GM18499 (cell line): ENCODE measurements around the gene TTC38.
"Not testable (repeated sequence)": the region's sequence is repeated elsewhere in the genome, so short reads cannot be mapped to it uniquely, and the experiment has no call there.

Experiments
- ATAC-seq: cut with Tn5 transposase; IDR thresholded peaks from one replicate; pipeline ENCODE4 v1.9.1; 2021; ENCODE audit warnings: moderate number of reproducible peaks; ENCODE audit not compliant: insufficient read depth, unreplicated experiment

The TTC38 gene

DNA sequence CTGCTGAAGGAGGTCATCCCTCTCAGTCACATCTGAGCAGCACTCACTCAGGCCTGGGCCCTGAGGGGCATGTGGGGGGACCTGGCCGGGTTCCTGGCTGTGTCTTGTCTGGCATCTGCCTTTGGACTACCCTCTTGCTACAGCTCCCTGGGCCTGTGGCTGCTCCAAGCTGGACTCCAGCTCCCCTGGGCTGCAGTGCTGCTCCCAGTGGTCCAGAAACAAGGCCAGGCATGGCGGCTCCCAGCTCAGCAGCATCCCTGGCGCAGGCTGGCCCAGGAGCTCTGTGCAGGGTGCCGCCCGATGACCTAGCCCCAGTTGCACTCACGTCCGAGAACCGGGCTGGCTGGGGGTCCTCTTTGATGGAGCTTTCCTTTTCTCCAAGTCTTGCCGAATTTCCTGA is 23.0 kb upstream of the TTC38 start:
- ATAC-seq = no peak

DNA sequence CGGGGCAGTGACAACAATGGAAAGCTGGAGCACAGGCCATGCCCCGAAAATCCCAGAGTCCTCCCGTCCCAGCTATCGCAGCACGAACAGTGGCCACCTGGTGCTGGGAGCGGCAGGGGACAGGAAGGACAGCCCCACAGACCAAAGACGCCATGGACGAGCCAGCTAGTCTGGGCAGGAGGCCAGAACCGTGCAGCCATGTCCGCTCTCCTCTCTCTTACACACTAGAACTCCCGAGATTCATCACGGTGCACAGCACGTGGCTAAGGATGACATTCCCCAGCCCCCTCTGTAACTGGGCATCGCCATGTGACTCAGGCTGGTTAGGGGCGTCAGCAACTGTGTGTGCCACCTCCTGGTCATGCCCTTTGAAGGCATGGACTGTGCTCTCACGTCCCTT is 22.3 kb upstream of the TTC38 start:
- ATAC-seq = no peak

DNA sequence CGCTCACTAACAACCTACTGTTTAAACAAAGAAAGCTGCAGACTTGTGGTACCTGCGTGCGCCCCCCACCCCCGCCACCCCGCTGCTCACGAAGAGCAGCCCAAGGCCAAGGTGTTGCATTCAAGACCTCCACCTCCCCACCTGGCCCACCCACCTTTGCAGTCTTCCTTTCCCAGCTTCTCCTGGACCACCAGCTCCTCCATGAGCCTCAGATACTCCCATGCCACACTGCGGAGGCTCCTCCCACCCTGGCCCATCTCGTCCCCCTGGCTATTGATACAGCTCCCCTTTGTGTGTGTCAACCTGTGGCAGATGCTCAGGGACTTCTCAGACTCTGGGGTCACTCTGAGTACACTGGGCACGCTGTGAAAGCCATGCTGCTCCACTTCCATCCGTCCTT is 21.6 kb upstream of the TTC38 start:
- no peak for ATAC-seq

DNA sequence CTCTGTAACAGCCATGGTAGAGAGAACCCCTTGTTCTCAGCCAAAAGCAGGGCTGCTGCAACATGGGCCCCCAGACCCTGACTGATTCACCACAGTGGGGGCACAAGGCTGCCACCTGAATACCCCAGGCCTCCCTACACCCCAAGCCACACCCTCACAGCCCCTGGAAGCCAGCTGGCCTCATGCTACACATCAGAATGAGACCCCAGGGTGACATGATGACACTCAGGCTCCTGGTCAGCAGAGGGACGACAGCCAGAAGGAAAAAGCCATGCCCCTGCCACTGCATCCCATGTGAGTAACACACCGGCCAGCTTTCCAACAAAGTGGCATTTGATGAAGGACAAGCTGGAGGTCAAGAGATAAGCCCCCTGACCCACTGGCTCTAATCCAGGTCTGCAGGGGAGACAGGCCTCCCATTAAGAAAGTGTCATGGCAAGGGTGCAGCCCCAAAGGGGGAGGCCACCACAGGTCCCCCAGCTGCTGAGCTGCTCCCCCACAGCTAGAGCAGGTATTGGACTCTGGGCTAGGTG is 20.3 kb upstream of the TTC38 start:
- no peak for ATAC-seq

DNA sequence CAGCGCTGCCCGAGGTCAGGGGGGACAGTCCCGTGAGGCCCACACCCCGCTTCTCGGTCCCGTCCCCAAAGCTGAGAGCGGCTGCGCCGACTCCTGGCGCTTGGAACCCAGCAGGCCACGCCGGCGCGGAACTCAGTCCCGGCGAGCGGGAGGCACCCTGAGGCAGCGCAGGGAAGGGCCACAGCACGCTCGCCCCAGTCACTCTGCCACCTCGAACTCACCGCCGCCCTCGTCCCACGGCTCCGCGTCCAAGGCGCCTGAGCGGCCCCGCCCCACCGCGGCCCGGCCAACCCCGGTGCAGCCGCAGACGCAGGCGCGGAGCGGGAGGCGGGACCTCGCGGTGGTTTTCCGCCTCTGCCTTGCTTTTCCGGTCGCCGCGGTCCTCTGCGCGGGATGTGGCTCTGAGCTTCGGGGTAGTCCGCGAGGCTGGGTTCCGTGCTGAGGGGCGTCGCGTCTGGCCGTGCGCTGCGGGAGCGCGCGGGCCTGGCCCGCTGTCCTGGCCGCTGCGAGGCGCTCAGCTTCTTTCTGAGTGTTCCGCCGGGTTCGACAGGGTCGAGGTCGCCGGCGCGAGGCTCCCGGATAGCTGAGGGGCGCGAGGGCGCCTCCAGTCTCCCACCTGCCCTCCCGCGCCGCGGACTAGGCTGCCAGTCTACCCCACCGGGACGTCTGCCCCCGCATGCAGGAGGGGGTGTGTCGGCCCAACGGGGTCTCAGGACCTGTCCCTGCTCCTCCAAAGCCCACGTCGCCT is 17.6 kb upstream of the TTC38 start, which contains the start of gene CDPF1:
Gene CDPF1 (minus strand): TSS at position 259 of the 748 bp plus-strand sequence. CDS start 2,009 bp downstream, outside the sequence.
- no peak for ATAC-seq

DNA sequence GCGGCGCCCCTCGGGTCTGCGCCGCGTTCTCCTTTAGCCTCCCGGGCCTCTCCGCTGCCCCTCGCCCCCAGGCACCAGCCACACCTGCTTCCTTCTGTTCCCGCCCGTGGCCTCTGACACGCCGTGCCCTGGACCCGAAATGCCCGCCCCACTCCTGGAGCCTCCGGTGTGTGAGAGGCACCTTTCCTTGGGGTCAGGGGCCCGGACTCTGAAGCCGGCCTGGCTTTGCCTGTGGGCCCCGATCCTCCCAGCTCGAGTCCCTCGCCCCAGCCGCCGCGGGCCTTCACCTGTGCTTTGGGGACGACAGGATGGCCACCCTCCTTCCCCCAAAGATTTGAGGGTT is 17.1 kb upstream of the TTC38 start:
- ATAC-seq = no peak

DNA sequence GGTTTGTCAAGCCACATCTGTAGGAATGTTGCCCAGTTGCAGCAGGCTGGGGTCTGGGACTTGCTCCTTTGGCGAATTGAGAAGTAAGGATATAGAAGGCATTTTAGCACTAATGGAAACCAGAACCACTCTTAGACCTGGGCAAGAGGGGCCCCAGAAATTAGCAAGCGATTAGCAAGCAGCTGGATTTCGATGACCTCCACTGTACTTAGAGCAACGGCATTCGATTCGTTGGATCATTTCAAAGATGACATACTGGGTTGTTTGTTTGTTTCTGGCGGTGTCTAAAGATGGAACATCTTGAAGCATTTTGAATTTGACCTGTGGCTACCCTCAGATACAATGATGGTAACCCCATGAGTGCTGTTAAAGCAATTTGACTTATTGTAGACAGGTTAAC is 16.5 kb upstream of the TTC38 start:
- no peak for ATAC-seq

DNA sequence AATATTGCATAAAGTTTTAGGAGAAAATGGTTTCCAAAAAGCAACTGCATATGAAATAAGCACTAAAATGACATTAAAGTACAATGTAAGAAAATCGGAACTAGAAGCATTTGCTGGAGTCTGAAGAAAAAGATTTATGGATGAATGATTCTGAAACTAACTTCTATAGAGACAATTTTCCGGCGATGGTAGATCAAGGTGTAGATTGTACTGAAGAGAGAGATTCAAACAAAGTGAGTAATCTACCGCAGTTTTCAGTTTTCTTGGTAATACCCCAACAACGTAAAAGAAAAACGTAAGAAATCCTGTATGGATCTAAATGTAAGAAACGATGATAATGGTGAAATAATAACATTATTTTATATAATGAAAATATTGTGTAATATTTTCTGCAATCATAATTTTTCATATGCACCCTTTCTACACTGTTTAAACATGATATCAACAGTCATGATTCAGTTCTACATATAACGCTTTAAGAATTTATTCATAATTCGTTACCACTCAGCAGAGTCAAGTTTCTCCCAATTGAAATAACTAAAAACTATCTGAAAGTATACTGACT is 15.9 kb upstream of the TTC38 start:
- no peak for ATAC-seq

DNA sequence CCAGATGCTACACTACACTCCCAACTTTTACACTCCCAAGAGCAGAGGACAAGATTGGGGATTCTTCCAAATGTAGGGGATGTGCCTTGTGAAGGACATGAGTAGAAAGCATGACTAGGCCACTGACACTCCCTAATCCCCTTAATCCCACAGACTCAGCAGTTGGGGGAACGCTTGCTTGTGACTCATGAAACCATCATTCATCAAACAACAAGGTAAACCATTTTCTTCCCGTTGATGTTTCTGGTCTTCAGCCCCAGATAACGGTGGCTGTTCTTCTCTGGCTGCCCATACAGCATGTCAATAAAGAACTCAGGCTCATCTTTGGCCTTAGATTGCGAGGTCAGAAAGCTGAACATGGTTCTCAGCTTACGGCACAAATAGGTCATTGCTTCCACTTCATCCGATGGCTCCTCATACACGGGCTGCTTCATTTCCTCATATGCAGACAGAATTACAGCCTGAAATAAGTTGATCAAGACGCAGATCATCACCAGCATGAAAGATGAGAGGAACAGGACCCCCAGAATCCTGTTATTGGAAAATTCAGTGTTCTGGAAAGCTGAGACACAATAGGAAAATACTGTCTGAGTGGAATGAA is 11.3 kb upstream of the TTC38 start:
- no peak for ATAC-seq

DNA sequence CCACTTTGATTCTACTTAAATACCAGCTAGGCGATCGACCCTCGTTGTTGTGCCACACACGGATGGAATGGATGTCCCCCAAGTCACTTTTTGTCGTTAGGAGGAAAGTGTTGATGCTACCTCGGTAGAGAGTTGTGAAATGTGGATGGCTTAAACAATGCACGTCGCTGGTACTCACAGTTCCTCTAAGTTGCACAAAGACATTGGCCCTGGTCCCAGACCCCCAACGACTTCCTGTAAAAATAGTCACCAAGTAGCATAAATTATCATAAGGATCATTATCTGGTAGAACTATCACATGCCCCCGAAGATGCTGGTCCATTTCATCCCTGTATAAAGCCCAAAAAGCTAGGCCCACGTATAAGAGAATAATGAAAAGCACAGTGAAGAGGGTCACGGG is 8.4 kb upstream of the TTC38 start:
- no peak for ATAC-seq

DNA sequence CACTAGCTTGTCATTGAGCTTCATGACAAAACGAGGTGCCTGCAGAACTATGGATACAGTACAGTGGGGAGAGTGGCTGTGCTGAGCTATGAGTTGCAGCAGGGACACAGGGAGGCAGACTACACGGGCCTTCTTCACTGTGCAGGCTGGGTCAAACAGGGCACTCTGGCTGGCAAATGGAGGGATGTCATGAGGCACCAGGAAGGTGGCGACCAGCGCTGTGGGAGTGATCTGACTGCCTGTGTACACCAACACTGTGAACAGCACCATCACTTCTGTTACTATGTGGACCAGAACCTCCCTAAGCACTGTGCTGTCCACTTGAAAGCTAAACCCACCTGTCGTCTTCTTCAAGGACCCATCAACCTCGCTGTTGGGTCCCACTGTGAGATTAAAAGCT is 7.8 kb upstream of the TTC38 start:
- ATAC-seq = no peak

DNA sequence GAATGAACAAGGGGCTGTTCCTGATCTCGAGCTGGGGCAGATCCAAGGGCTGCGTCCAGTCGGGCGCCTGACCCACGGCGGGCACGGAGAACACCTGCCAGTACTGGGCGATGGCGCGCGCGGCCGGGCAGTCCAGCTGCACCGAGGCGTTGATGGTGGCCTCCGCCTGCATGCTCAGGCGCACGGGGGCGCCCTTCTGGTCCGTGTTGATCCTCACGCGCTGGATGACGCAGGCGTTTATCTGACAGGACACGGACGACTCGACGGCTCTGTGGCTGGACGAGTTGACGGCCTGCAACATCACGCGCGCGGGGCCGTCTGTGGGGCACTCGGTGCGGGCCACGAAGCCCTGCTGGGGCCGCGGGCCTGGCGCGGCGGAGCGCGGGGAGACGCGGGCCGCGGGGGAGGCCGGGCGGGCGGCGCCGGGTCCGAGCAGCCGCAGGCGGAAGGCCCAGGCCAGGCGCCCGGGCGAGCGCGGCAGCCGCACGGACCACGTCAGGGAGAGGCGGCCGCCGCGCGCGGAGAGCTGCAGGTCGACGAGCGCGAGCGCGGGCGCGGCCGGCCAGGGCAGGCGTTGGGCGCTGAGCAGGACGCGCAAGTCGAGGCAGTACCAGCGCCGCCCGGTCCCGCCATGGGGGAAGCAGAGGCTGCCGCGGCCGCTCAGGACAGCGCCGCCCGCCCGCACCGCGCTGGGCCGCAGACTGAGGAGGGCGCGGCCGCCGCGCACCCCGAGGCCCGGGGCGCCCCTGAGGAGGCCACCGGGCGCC is 5.2 kb upstream of the TTC38 start:
- no peak for ATAC-seq

DNA sequence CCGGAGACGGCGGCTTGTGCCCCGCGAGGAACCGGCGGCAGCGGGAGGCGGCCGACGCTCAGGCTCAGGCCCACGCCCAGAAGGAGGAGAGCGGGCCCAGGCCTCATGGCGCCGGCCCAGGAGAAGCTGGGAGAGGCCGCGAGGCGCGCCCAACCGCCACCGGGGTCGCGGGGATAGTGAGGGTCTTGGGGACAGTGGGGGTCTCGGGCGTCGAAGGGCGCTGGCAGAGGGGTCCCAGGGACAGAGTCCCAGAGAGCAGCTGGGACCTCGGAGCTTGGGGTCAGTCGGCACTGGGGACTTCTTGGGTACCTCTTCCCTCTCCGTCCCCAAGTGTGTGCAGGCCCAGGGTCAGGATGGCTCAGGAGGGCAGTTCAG is 4.6 kb upstream of the TTC38 start, which contains the start of gene PKDREJ:
Gene PKDREJ (minus strand): TSS at position 128 of the 375 bp plus-strand sequence. CDS start 21 bp downstream, at position 107.
- ATAC-seq = no peak

DNA sequence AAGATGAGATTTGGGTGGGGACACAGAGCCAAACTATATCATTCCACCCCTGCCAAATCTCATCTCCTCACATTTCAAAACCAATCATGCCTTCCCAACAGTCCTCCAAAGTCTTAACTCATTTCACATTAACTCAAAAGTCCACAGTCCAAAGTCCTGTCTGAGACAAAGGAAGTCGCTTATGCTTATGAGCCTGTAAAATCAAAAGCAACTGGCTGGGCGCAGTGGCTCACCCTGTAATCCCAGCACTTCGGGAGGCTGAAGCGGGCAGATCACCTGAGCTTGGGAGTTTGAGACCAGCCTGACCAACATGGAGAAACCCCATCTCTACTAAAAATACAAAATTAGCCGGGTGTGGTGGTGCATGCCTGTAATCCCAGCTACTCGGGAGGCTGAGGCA is 3.3 kb upstream of the TTC38 start:
- not testable (repeated sequence) for ATAC-seq

DNA sequence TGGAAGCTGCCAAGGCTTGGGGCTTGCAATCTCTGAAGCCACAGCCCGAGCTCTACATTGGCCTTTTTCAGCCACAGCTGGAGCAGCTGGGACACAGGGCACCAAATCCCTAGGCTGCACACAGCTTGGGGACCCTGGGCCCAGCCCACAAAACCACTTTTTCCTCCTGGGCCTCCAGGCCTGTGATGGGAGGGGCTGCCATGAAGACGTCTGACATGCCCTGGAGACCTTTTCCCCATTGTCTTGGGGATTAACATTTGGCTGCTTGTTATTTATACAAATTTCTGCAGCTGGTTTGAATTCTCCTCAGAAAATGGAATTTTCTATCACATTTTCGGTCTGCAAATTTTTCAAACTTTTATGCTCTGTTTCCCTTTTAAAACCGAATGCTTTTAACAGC is 2.2 kb upstream of the TTC38 start:
- ATAC-seq = not testable (repeated sequence)

DNA sequence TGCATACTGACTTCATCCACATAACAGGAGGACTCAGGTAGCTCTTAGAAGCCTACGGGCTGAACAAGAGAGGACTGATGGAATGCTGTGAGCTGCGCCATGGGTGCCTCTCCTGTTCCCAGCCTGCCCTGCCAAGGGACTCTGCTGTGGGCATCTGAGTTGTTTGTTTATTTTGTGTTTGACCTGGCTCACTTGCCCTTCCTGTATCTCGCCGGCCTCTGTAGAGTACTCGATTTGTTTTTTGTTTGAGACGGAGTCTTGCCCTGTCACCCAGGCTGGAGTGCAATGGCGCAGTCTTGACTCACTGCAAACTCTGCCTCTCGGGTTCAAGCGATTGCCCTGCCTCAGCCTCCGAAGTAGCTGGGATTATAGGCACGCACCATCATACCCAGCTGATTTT is 1.8 kb downstream of the TTC38 start:
- ATAC-seq = no peak

DNA sequence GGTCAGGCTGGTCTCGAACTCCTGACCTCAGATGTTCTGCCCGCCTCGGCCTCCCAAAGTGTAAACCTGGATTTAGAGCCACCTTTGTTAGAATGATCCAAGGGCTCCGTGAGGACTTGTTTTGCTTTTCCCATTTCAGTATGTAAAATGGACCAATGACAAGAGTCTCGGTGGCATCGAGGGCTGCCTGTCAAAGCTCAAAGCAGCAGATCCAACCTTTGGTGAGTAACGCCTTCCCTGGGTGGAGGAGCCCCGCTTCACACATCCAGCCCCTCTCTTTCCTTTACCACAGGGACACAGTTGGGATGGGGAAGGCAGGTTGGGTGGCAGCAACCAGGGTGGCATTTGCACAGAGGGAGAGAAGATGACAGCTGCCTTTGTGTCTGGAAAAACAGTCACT is 4.4 kb downstream of the TTC38 start:
- ATAC-seq = no peak

DNA sequence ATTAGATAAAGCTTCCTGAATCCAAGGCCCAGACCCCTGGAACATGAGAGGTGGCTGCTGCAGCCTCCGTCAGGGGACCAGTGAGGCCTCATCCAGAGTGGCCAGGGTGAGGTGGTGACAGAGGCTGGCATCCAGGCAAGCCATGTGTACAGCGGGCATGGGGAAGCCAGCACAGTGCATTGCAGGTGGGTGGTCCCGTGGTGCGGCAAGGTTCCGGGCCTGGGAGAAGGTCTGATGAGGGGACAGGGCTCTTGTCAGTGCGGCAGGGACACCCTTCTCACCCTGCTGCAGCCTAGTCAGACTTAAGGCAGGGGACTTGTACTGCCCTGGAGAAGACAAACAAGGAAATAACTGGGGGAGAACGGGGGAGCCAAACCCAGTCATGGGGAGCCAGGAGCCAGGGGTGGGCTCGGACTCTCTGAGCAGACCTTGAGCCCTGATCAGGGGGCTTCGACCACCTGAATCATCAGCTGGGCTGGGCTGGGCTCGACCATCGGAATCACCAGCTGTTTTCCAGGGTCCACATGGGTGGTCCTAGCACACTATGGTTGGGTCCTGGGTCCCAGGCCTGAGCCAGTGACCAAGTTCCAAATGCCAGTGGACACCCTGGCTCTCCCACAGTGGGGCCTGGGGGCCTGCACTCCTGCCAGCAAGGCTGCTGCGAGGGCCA is 5.1 kb downstream of the TTC38 start:
- no peak for ATAC-seq

DNA sequence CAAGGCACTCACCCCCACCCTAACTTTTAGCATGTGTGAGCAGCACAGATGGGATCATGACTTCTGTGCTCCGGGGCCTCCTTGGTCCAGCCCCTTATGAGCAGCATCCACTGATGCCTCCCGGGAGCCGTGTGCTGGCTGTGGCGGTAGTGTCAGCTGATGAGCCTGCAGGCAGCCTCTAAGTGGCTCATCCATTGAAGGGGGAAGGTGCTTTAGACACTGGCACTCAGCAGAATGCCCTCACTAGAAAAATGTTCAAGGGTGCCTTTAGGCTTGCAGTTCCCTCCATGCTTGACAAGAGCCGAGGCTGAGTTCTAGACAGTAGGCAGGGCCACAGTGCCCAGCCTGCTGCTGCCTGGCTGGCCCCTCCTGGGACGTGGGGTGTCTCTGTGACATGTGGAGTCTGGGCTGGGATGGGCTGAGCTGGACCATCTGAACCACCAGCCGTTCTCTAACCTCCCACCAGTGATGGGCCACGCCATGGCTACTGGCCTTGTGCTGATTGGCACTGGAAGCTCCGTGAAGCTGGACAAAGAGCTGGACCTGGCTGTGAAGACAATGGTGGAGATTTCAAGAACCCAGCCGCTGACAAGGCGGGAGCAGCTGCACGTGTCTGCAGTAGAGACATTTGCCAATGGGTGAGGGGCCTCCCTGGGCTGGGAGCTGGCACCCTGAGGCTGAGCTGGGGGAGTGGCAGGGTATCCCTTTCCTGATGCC is 5.8 kb downstream of the TTC38 start:
- no peak for ATAC-seq

DNA sequence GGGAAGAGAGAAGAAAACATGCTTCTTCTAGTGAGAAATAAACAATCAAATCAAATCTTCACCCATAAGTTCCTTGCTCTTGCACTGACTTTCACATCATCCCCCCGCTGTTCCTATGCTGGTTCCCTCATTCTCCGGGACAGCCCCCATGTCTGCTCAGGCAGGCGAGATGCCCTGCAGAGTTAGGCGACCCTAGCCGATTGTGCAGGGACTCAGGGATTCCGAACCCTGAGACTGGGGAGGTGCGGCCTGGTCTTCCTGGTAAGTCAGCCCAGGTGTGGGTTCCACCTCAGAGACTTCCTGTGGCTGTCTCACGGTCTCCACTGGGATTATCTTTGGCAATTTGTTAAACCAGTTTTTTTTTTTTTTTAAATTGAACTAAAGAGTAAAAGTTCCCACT is 6.6 kb downstream of the TTC38 start:
- no peak for ATAC-seq
